Upper lobe of left lung (tissue), 6 donors: ENCODE data around the gene PRKCZ. TPM values are rescaled to one million over a fixed set of nuclear protein-coding genes. Genes with fewer than 3 reads are reported as not detected.

Experiments
- ATAC-seq, 2 donors: fragments of 200-7000 bp; cut with Tn5 transposase; one replicate each; pipeline ENCODE4 v1.9.1; 2022; ENCODE audit warnings: mild to moderate bottlenecking in 2 of 2, moderate library complexity in 2 of 2; ENCODE audit not compliant: low FRiP score in 2 of 2
- DNase-seq, 2 donors: peaks; one replicate each; pipeline ENCODE4 v3.0.0-alpha.2; 2019 to 2020
- H3K27ac ChIP-seq, 4 donors: fragments of 200-600 bp; sonication (generic); one replicate each; pipeline ENCODE4 v1.5.1; 2016 to 2019
- H3K27me3 ChIP-seq, 4 donors: fragments of 200-600 bp; sonication (generic); one replicate each; pipeline ENCODE4 v1.5.1; 2017 to 2019
- H3K36me3 ChIP-seq, 4 donors: fragments of 200-600 bp; sonication (generic); one replicate each; pipeline ENCODE4 v1.5.1; 2016 to 2019
- H3K4me1 ChIP-seq, 4 donors: fragments of 200-600 bp; sonication (generic); one replicate each; pipeline ENCODE4 v1.5.1; 2018 to 2019
- H3K4me3 ChIP-seq, 4 donors: fragments of 200-600 bp; sonication (generic); one replicate each; pipeline ENCODE4 v1.5.1; 2017 to 2019; ENCODE audit warnings: mild to moderate bottlenecking in 2 of 4, moderate library complexity in 1 of 4
- H3K9me3 ChIP-seq, 4 donors: fragments of 200-600 bp; sonication (generic); one replicate each; pipeline ENCODE4 v1.5.1; 2018 to 2019
- CTCF ChIP-seq, 6 experiments: fragments of 450-650 bp in 4 of 6; fragments of 200-600 bp in 2 of 6; sonication (generic) in 2 of 6; IDR thresholded peaks; one replicate each; pipeline ENCODE4 v1.5.1; 2016 to 2019; ENCODE audit warnings: antibody characterized with exemption in 6 of 6
- EP300 ChIP-seq, 4 donors: sonication (generic); formaldehyde crosslinking; IDR thresholded peaks; one replicate each; pipeline ENCODE4 v1.5.1; 2017; ENCODE audit warnings: antibody characterized with exemption in 4 of 4, control low read depth in 2 of 4
- POLR2A ChIP-seq, 4 donors: fragments of 450-650 bp; IDR thresholded peaks; one replicate each; pipeline ENCODE4 v1.5.1; 2016 to 2017; ENCODE audit warnings: antibody characterized with exemption in 4 of 4, mild to moderate bottlenecking in 2 of 4
- POLR2AphosphoS5 ChIP-seq, 2 donors: sonication (generic); formaldehyde crosslinking; IDR thresholded peaks; one replicate each; pipeline ENCODE4 v1.5.1; 2017; ENCODE audit warnings: antibody characterized with exemption in 2 of 2
- WGBS, 2 donors: methylation state at CpG; one replicate each; pipeline ENCODE4 v1.1.5; 2017 to 2018; 5-methylcytosine and 5-hydroxymethylcytosine counted together
- total RNA-seq, 6 donors: library from RNA; depleted of rRNA in 4 of 6; stranded (reverse); fragments of >200 nt in 4 of 6; gene quantifications; one replicate each; pipeline versions ENCODE4 v1.1.0 to v1.2.1, GENCODE V29; 2016 to 2021
- donor health status: DM: no; HTN: no; CAD: no; lungs with moderate emphysema.
- donor health status: DM: no; HTN: yes; CAD: no; lungs with severe emphysema.

PRKCZ gene
- total RNA-seq, 6 donors from 2014 or later: 107 to 169 (median 138) TPM

GRCh38 chr1:2160451-2161300 lies 110.5 kb downstream of the PRKCZ start:
- no peaks in the 10 kb centered on the region for H3K9me3 ChIP-seq
- no peak overlapping the region for H3K27ac ChIP-seq
- H3K4me3 ChIP-seq: no peak overlapping the region
- H3K27me3 ChIP-seq: no peaks in the 10 kb centered on the region
- DNase-seq: no peak
- peaks cover 0 to 32% (median 15%) of the 10 kb centered on the region in 4 donors for H3K36me3 ChIP-seq
- 86 to 89% methylated on average over 32 to 34 of the region's 34 CpGs for WGBS, 2 donors
- ATAC-seq: no peak
- TF ChIP-seq POLR2AphosphoS5 (IDR thresholded peaks at IDR 0.05) (no peak), POLR2A (IDR thresholded peaks at IDR 0.05) (no peak), CTCF (IDR thresholded peaks at IDR 0.05) (no peak), EP300 (IDR thresholded peaks at IDR 0.05) (no peak)
- H3K4me1 ChIP-seq: peaks cover 0 to 4% (median 0%) of the 10 kb centered on the region in 4 donors

- ATAC-seq (no peak), DNase-seq (no peak)
- Histone ChIP-seq H3K4me3 (no peak overlapping the region), H3K27me3 (no peaks in the 10 kb centered on the region), H3K9me3 (no peaks in the 10 kb centered on the region), H3K36me3 (peaks cover 0 to 17% (median 5%) of the 10 kb centered on the region in 4 donors), H3K4me1 (peaks cover 0 to 4% (median 0%) of the 10 kb centered on the region in 4 donors), H3K27ac (no peak overlapping the region)
- 83 to 84% methylated on average over 5 of the region's 7 CpGs for WGBS, 2 donors
- peak in 5 of 6 experiments; percentile 12 to 35 (median 33) for TF ChIP-seq CTCF (IDR thresholded peaks at IDR 0.05)
- no peak for TF ChIP-seq POLR2A (IDR thresholded peaks at IDR 0.05)
These were observed 113.0 kb downstream of the PRKCZ start for GRCh38 chr1:2163205-2163604.

- peaks cover 0 to 13% (median 3%) of the 10 kb centered on the region in 4 donors for H3K36me3 ChIP-seq
- H3K9me3 ChIP-seq: no peaks in the 10 kb centered on the region
- ATAC-seq (no peak), DNase-seq (no peak)
- no peak for TF ChIP-seq POLR2AphosphoS5 (IDR thresholded peaks at IDR 0.05)
- TF ChIP-seq EP300 (IDR thresholded peaks at IDR 0.05): no peak
- no peak for TF ChIP-seq CTCF (IDR thresholded peaks at IDR 0.05)
- no peak for TF ChIP-seq POLR2A (IDR thresholded peaks at IDR 0.05)
- 85 to 96% methylated on average over 7 to 19 of the region's 19 CpGs for WGBS, 2 donors
- H3K27ac ChIP-seq: no peak overlapping the region
- no peak overlapping the region for H3K4me3 ChIP-seq
- peaks cover 0 to 4% (median 0%) of the 10 kb centered on the region in 4 donors for H3K4me1 ChIP-seq
- H3K27me3 ChIP-seq: no peaks in the 10 kb centered on the region
These were observed 115.4 kb downstream of the PRKCZ start for GRCh38 chr1:2165646-2166045.

- no peak for TF ChIP-seq POLR2A (IDR thresholded peaks at IDR 0.05)
- no peak for TF ChIP-seq CTCF (IDR thresholded peaks at IDR 0.05)
- TF ChIP-seq EP300 (IDR thresholded peaks at IDR 0.05): no peak
- no peak for TF ChIP-seq POLR2AphosphoS5 (IDR thresholded peaks at IDR 0.05)
- Histone ChIP-seq H3K4me1 (peaks cover 0 to 4% (median 0%) of the 10 kb centered on the region in 4 donors), H3K27me3 (no peaks in the 10 kb centered on the region), H3K36me3 (peaks cover 0 to 16% (median under 1%) of the 10 kb centered on the region in 4 donors), H3K4me3 (no peak overlapping the region), H3K9me3 (no peaks in the 10 kb centered on the region), H3K27ac (no peak overlapping the region)
- WGBS, 2 donors: 82 to 88% methylated on average over 9 to 12 of the region's 14 CpGs
- no peak for ATAC-seq
- DNase-seq: no peak
These were observed 116.0 kb downstream of the PRKCZ start for GRCh38 chr1:2166254-2166653.
